ENCODE data around the gene CSRP1.
A peak's percentile ranks its signal among the peaks of the same experiment; 100 is the strongest.

CSRP1 gene

GRCh38 chr1:201489643-201490261 is 17.2 kb downstream of the CSRP1 start:
- H3K4me3 ChIP-seq (ENCODE audit: low read depth, low read length) = no peak overlapping the region
- no peak for TF ChIP-seq CTCF (IDR thresholded peaks at IDR 0.05; ENCODE audit: low read depth, low read length)

GRCh38 chr1:201488830-201489589 is 17.9 kb downstream of the CSRP1 start:
- TF ChIP-seq CTCF (IDR thresholded peaks at IDR 0.05; ENCODE audit: low read depth, low read length) = no peak
- H3K27ac ChIP-seq = no peak overlapping the region
- no peaks in the 10 kb centered on the region for H3K36me3 ChIP-seq
- no peak for DNase-seq
- H3K4me3 ChIP-seq (ENCODE audit: low read depth, low read length) = no peak overlapping the region
- no peaks in the 10 kb centered on the region for H3K27me3 ChIP-seq (ENCODE audit: insufficient read depth, low read depth, severe bottlenecking)
- H3K9me3 ChIP-seq (ENCODE audit: severe bottlenecking) = peaks cover 10% of the 10 kb centered on the region

More at GRCh38 chr1:201489643-201490261, 17.2 kb downstream of the CSRP1 start:
- peaks cover 10% of the 10 kb centered on the region for H3K9me3 ChIP-seq (ENCODE audit: severe bottlenecking)
- no peak for DNase-seq
- H3K27ac ChIP-seq = no peak overlapping the region
- no peaks in the 10 kb centered on the region for H3K27me3 ChIP-seq (ENCODE audit: insufficient read depth, low read depth, severe bottlenecking)
- no peaks in the 10 kb centered on the region for H3K36me3 ChIP-seq

- Histone ChIP-seq H3K9me3 (ENCODE audit: severe bottlenecking) (peaks cover 2% of the 10 kb centered on the region), H3K27ac (no peak overlapping the region), H3K4me3 (ENCODE audit: low read depth, low read length) (no peak overlapping the region), H3K27me3 (ENCODE audit: insufficient read depth, low read depth, severe bottlenecking) (no peaks in the 10 kb centered on the region), H3K36me3 (no peaks in the 10 kb centered on the region)
- peak; percentile 60 for DNase-seq
- TF ChIP-seq CTCF (IDR thresholded peaks at IDR 0.05; ENCODE audit: low read depth, low read length) = no peak
Measured at GRCh38 chr1:201487742-201488141, 19.2 kb downstream of the CSRP1 start.

- DNase-seq = no peak
- TF ChIP-seq CTCF (IDR thresholded peaks at IDR 0.05; ENCODE audit: low read depth, low read length) = no peak
- Histone ChIP-seq H3K27me3 (ENCODE audit: insufficient read depth, low read depth, severe bottlenecking) (no peaks in the 10 kb centered on the region), H3K36me3 (no peaks in the 10 kb centered on the region), H3K9me3 (ENCODE audit: severe bottlenecking) (no peaks in the 10 kb centered on the region), H3K4me3 (ENCODE audit: low read depth, low read length) (no peak overlapping the region), H3K27ac (no peak overlapping the region)
Measured at GRCh38 chr1:201486187-201486586, 20.7 kb downstream of the CSRP1 start.

- no peaks in the 10 kb centered on the region for H3K9me3 ChIP-seq (ENCODE audit: severe bottlenecking)
Measured at GRCh38 chr1:201485184-201485774, 21.6 kb downstream of the CSRP1 start.

More at GRCh38 chr1:201485184-201485774, 21.6 kb downstream of the CSRP1 start:
- H3K27me3 ChIP-seq (ENCODE audit: insufficient read depth, low read depth, severe bottlenecking) = no peaks in the 10 kb centered on the region
- TF ChIP-seq CTCF (IDR thresholded peaks at IDR 0.05; ENCODE audit: low read depth, low read length) = no peak
- no peaks in the 10 kb centered on the region for H3K36me3 ChIP-seq
- no peak for DNase-seq
- no peak overlapping the region for H3K27ac ChIP-seq
- H3K4me3 ChIP-seq (ENCODE audit: low read depth, low read length) = no peak overlapping the region

All from WERI-Rb-1 (cell line).